Superior temporal gyrus (tissue), 1 donor: ENCODE results near the gene SLC15A1.

Experiments
- DNase-seq: peaks from one replicate; pipeline ENCODE4 v3.0.0-alpha.2; 2016; ENCODE audit errors: extremely low spot score

SLC15A1 gene, protein sequence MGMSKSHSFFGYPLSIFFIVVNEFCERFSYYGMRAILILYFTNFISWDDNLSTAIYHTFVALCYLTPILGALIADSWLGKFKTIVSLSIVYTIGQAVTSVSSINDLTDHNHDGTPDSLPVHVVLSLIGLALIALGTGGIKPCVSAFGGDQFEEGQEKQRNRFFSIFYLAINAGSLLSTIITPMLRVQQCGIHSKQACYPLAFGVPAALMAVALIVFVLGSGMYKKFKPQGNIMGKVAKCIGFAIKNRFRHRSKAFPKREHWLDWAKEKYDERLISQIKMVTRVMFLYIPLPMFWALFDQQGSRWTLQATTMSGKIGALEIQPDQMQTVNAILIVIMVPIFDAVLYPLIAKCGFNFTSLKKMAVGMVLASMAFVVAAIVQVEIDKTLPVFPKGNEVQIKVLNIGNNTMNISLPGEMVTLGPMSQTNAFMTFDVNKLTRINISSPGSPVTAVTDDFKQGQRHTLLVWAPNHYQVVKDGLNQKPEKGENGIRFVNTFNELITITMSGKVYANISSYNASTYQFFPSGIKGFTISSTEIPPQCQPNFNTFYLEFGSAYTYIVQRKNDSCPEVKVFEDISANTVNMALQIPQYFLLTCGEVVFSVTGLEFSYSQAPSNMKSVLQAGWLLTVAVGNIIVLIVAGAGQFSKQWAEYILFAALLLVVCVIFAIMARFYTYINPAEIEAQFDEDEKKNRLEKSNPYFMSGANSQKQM

DNA sequence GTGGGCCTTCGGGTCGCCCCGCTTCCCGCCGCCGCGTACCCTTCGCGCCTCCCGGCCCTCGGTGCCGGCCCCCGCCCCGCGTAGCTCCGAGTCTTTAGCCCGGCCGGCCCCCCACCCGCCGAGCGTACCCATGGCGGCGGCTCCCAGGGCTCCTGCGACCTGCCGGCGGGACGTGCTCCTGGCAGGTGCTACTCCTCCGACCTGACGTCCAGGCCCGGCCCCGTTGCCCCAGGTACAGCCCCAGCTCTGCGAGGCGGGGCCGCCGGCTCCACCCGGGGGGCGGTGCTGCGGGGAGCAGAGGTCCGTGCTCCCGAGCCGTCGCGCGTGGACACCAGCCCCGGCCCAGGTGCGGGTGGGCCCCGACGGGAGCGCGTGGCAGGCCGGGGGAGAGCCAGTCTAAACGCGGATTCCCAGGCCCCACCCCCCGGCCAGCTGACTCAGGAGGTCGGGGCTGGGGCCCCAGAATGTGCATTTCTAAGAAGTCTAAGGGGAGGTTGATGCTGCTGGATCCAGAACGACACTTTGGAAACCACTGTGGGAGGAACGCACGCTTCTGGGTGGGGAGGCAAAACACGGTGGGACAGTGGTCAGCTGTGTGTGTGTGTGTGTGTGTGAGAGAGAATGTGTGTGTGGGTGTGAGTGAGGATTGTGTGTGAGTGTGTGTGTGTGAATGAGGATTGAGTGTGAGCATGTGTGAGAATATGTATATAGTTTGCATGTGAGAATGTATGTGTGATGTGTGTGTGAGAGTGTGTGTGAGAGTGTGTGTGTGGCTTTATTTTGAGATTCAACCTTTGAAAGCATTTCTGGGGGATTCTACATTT lies at the start of gene SLC15A1:
Gene SLC15A1, minus strand, starts transcription at position 206 of the 824 bp plus-strand sequence. Its CDS starts 74 bp downstream, at position 132.
- DNase-seq: no peak

DNA sequence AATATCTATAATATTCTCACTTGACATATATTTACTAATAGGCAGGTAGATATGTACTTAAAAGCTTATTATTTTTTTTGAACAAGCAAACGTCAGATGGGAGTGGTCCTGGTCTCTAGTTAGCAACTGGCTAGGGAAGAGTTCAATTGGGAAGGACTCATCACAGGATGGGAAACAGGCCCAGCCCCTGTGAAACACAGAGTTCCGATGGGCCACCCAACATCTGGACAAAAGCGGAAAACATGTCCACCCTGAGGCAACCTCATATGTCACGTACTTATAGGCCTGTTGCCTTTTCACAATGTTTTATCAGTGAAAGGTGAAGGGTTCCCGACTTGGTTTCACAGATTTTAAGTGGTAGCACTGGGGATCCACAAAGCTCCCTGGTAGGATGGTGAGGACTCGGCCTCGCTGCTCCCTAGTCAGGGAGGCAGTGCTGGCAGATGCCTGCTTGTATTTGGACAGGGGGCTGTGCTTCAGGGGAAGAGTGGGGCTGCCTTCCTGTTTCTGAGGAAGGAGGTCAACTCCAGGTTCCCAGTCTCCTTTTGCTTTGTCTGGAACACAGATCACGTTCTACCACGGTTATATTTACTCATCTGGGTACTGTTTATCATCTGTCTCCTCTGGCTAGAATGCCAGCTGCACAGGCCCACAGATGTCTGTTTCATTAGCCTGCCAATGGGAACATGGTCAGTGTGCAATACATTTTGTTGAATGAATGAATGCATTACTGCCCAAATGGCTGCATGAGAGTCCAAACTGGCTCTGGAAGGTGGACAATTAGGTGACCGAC lies 49.4 kb upstream of the SLC15A1 start:
- no peak for DNase-seq

DNA sequence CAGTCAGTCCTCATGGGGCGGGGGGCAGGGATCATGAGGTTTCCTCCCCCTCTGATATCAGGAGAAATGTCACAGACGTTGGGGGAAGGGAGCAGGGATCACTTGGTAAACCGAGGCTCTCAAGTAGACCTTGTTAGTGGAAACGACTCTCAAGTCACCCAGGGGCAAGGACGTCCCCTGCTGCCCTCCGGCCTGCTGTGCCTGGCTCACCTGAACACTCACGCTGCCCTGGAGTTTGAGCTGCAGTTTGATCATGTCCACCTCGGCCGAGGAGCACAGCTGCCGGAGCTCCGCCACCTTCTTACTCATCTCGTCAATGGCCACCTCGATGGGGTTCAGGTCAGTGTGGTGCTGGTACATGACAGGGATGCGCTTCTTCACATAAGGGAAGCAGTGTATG lies 47.6 kb upstream of the SLC15A1 start:
- no peak for DNase-seq

DNA sequence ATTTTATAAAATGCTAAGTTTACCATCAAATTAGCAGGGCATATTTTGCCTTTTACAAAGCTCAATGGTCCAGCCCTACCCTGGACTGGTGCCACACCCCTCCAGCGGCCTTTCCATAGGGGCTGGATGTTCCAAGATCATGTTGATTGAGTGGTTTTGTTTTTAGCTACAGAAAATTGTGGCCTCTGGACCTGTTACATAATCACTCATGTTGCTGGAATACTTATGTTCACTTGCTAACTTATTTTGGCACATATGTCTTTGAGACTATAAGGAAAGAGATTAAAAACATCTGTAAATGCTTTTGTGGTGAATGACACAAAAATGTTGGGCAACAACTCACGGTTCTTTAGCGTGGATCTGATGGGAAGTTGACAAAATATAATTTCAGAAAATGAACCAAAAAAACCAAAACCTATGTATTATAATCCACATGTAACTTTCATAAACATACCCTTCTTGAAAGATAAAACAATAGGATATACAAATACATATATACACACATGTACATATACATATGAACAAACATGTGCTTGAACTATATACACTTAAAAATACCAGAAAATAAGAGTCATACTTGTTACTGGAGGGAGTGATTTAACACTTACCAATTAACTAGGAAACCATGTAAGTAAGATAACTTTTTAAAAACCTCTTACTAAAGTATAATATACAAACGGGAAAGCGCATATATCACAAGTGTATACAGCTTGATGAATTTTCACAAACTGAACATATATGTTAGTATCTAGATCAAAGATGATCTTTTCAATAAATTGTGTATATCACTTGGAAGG lies 46.6 kb upstream of the SLC15A1 start:
- DNase-seq: no peak

DNA sequence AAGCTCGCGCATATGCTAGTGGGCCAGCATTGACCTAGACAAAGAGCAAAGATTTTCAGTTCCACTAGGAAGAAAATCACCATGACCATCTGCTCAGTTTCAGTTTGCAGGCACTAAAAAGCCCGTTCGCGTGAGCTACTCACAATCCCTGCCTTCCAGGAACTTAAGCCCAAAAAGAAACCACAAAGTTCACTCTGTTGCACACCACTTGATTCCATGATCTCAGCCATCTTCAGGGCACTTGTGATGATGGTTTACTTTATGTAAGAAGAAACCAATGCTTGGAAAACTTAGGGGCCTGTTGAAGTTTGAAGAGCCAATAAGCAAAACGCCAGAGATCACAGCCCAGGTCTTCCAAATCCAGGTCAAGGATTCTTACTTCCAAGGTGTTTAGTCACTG lies 45.0 kb upstream of the SLC15A1 start:
- no peak for DNase-seq

DNA sequence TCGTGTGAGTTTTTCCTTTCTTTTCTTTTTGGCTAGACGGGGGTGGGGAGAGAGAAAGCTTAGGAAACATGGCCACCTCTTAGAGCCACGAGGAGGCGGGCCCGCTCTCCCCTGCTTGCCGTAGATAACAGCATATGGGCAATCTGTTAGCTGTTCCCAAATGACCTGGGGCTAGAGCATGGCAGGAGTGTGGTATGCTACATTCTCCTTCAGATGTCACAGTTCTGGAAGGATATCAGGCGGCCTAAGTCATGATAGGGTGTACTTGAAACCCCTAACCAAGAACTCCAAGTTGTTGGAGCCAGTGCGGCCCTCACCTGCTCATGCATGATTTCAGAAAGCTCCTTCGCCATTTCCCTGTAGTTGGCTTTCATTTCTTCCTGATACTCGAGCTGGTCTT lies 44.3 kb upstream of the SLC15A1 start:
- DNase-seq: no peak

DNA sequence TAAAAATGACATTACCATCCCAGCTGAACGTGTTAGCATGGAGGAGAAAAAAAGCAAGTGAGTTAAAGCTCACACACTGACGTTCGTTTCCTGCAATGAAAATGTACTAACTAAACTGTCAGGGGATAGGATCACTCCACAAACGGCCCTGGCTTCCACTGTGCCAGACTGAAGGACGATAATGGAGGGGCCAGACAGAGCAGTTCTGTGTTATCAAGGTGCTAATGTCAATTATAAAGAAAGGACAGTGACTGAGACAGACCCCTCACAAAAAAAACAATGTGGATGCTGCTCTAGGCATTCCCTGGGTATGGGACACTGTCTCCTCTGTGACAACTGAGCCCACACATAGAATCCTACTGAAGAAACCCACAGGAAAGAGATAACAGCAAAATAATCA lies 43.7 kb upstream of the SLC15A1 start:
- no peak for DNase-seq

DNA sequence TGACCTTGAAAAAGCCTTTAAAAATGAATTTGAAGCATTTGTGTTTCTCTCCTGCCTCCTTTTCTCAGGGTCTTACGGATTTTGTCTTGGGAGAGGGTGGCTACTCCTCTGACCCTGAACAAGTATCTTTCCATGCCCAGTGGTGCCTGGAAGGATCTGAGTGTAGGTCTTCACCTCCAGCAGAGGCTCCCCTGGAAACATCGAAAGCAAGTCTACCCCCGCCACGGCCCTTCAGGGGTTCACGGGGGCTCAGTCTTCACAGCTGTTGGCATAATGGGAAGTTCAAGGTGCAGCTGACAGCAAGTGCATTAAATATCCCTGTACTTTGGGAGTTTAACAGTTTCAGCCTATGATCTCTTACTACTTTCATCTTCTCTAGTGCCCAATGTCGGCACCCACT lies 42.7 kb upstream of the SLC15A1 start:
- DNase-seq: no peak

DNA sequence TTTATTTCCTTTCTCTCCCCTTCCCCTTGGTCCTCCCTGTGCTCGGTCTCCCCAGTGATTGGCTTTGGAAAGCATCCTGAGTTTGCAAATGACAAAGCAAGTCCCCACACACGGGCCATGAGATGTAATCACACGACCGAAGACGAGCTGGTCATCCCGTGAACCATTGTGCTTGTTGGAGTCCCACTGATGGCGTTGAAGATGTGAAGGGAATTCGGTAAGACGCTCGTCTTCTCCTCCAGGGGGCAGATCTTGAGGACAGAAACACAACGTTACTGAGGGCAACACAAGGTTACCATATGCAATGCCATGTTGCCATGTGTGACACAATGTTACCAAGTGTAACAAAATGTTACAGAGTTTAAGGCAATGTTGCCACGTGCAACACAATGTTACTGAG lies 42.0 kb upstream of the SLC15A1 start:
- DNase-seq: no peak

DNA sequence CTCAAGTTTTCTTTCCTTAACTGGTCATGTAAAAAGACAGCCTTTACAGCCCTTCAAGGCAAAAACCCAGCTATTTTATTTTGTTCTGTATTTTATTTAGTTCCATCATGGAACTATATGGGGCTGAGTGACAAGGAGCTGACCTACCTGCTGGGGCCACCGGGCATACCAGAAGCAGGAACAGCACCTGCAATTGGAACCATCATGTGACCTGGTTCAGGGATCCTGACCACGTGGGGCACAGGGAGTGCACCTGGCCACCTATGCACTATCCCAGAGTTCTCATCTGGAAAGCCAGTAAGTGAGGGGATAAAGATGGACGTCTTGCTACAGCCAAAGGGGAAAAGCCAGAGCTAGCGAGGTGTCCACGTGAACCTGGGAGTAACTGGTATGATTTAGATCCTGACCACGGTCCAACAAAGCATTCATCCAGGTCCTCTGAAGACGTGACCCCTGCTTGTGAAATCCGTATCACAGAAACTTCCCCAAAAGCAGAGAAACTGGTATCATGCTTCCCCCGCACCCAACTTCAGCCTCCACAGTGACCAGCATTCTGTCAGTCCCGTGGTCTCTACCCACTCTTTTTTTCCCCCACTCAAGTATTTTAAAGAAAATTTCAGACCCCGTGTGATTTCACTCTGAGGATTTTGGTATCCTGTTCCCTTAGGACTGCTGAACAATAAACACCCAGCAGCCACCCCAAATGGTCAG lies 40.5 kb upstream of the SLC15A1 start:
- DNase-seq: no peak

DNA sequence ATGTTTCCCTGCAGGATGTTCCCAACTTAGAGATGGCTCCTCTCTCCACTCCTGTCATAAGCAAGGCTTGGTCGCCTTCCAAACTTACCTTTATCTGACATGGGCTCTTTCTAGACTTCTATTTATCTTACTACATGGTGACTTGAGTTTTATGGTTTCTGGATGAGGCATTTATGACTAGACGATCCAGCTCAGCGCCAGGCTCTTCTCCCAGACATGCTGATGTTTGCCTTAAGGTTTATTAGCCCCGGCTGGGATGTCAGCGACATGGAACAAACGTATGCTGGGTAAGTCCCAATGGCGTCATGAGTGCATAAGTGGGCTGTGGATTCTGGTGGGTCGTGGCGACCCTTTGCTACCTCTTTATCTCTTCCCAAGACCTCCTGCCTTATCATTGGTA lies 39.8 kb upstream of the SLC15A1 start:
- no peak for DNase-seq

DNA sequence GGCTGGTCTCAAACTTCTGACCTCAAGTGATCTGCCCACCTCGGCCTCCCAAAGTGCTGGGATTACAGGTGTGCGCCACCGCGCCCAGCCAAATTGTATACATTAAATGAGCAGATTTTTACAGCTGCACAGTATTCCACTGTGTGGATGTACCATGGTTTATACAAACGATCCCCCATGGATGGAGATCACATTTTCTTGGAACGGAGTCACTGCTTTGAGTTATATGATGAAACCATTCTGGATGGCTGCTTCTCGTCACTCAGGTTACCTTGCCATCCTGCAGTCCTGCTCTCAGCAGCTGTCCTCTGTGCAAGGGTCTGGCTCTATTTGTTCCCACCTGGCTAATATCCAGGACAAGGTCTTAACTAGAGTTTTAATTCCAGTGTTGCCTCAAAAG lies 39.1 kb upstream of the SLC15A1 start:
- no peak for DNase-seq

DNA sequence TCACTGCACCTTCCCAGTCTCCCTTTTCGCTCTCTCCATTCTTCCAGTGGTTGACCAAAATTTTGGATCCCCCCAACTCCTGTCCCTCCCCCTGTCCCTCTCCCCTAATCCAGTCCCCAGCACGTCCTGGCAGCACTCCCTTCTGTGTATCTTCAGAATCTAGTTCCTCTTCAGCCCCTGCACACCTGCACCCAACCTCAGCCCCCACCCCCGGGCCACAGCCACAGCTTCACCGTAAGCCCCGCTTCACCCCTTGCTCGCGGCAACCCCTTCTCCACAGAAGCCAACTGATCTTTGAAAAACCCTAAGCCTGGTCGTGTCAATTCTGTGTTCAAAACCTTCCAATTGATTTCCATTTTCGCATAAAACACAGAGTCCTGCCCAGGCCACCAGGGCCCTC lies 35.5 kb upstream of the SLC15A1 start:
- DNase-seq: no peak

DNA sequence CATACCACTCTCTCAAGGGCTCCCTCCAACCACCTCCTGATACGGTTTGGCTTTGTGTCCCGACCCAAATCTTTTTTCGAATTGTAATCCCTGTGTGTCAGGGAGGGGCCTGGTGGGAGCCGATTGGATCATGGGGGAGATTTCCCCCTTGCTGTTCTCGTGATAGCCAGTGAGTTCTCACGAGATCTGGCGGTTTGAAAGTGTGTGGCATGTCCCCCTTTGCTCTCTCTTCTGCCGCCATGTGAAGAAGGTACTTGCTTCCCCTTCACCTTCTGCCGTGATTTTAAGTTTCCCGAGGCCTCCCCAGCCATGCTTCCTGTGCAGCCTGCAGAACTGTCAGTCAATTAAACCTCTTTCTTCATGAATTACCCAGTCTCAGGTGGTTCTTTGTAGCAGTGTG lies 34.7 kb upstream of the SLC15A1 start:
- DNase-seq: no peak

DNA sequence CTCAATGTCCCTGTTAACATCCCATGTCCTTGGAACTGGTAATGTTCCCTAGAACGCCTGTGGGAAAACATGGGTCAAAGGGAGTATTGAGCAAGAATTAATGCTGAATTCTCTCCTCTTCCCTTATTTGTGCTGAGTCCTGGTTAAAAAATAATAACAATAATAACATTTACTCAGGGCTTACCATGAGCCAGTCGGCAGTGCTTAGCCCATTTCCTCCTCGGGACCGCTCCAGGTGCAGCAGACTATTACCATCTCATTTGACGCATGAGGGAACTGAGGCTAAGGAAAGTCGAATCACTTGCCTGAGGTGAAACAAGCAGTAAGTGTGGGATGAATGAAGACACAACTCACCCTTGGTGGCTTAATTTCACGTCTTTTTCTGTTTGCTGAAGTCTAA lies 33.6 kb upstream of the SLC15A1 start:
- DNase-seq: no peak

DNA sequence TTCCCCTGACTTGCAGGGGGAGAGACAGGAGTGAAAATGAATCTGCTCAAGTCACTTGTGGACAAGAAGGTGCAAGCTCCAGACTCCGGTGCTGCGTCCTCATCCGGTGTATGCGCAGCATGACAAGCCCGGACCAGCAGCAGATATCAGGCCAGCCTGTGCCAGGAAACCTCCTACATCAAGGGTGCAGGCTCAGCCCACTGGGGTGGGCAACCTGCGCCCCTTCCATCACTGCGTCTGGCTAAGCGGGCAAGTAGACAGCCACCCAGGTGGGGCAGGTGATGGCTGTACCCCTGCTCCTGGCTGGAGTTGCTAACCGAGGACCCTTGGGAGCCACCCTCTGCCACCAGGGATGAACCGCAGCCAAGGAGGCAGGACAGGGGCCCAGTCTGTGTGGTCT lies 32.9 kb upstream of the SLC15A1 start:
- no peak for DNase-seq

DNA sequence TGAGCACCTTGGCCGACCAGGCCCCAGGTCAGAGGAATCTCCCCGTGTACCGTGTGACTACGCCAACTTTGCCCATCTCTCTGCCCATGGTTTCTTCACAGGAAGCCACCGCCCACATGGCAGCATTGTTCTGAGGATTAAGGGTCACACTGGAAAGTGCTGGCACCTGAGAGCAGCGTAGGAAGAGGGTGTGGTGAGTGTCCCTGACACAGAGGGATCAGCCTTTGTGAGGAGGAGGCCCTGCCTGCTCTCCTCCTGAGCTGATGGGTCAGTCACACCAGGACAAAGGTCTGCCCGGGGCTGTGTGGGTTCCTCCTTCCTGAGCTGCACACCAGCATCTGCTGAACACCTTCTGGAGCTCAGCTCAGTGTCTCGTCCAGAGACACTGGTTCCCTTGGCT lies 32.2 kb upstream of the SLC15A1 start:
- DNase-seq: no peak

DNA sequence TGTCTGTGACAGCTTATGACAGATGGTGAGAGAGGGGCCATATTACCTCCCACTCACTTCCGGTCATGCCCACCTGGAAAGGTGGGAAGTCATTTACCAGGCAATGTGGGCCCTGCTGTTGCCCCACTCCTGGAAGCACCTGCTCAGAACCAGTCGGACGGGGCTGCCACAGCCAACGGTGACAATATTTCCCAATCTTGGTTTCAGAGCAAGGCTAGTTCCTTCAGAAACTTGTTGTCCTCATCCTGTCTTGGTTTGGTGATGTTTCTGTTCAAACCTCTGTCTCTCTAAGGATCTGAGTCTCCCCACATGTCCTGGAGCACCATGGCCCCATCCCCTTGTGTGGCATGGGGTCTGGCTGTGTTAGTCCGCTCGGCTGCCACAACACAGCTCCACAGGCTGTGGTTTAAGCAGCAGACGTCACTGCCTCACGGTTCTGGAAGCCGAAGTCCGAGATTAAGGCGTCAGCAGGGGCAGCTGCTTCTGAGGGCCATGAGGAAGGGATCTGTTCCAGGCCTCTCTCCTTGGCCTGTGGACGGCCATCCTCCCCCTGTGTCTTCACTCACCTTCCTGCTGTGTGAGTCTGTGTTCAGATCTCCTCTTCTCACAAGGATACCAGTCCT lies 31.5 kb upstream of the SLC15A1 start:
- DNase-seq: no peak

DNA sequence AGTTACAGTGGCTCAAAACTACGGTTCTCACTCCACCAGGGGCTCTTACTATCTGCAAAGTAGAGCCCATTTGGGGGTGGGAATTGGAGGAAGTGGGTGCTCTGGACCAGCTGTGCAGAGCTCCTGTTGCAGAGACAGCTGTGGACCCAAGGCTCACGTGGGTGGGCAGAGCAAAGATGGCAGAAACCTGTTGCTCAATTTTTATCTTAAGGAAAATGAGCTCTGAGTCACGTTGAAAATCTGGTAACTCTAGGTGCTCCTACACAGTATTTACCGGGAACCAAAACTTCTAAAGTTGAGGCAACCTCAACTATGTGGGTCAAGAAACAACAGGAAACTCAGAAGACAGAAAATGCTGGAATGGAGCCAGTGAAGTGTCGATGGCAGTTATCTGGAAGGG lies 30.2 kb upstream of the SLC15A1 start:
- DNase-seq: no peak

DNA sequence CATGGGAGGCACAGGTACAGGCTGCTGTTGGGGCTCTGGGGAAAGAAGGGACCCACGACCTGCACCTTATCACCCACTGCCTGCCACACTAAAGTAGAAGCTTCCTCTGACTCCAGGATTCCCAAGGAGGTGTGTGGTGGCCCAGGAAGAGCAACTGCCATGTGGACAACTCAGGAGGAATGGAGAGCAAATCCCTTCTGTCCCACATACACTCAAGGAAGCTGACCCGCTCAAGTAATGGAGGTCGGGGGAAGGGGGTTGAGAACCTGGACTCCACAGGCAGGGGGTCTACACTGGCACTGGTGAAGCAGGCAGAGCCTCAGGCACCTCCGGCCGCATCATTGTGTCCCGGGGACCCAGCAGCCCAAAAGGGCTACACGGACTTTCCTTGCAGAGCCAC lies 29.4 kb upstream of the SLC15A1 start:
- DNase-seq: no peak
